COLO829 (cell line): Measurements from ENCODE around the gene PAK4.
"Not testable (repeated sequence)": the region's sequence is repeated elsewhere in the genome, so short reads cannot be mapped to it uniquely, and the experiment has no call there.

Experiments
- DNase-seq: peaks from one replicate; pipeline ENCODE4 v3.0.0; 2012; ENCODE audit warnings: low spot score

PAK4 gene

GRCh38 chr19:39125554-39126311, at the start of gene PAK4:
PAK4 (plus strand) TSS chr19:39125786; CDS start chr19:39169554, 43,768 bp downstream.
- DNase-seq: peak; percentile 100

- DNase-seq: no peak
Observed at GRCh38 chr19:39077323-39077722, 48.3 kb upstream of the PAK4 start.

GRCh38 chr19:39078436-39079200, 47.0 kb upstream of the PAK4 start:
- DNase-seq: peak; percentile 94

GRCh38 chr19:39080431-39080830, 45.2 kb upstream of the PAK4 start:
- DNase-seq: no peak

- no peak for DNase-seq
Observed at GRCh38 chr19:39082167-39082566, 43.4 kb upstream of the PAK4 start.

- no peak for DNase-seq
Observed at GRCh38 chr19:39082745-39083598, 42.6 kb upstream of the PAK4 start.

- DNase-seq: no peak
Observed at GRCh38 chr19:39083599-39083982, 42.0 kb upstream of the PAK4 start.

- DNase-seq: no peak
Observed at GRCh38 chr19:39083983-39084731, 41.4 kb upstream of the PAK4 start, which contains the start of gene ACP7. ACP7 (plus strand) TSS chr19:39084368; CDS start chr19:39085270, 902 bp downstream.

GRCh38 chr19:39084732-39085080, 40.9 kb upstream of the PAK4 start:
- no peak for DNase-seq

- no peak for DNase-seq
Observed at GRCh38 chr19:39085392-39085791, 40.2 kb upstream of the PAK4 start.

GRCh38 chr19:39086386-39086785, 39.2 kb upstream of the PAK4 start:
- no peak for DNase-seq

GRCh38 chr19:39087907-39088686, 37.5 kb upstream of the PAK4 start:
- DNase-seq: no peak

GRCh38 chr19:39090016-39090415, 35.6 kb upstream of the PAK4 start:
- not testable (repeated sequence) for DNase-seq

- DNase-seq: no peak
Observed at GRCh38 chr19:39090881-39091280, 34.7 kb upstream of the PAK4 start.

GRCh38 chr19:39095799-39096540, 29.6 kb upstream of the PAK4 start:
- DNase-seq: not testable (repeated sequence)

GRCh38 chr19:39097299-39097698, 28.3 kb upstream of the PAK4 start:
- no peak for DNase-seq

GRCh38 chr19:39097721-39098120, 27.9 kb upstream of the PAK4 start:
- no peak for DNase-seq

GRCh38 chr19:39098365-39099269, 27.0 kb upstream of the PAK4 start:
- DNase-seq: no peak

GRCh38 chr19:39099341-39099740, 26.2 kb upstream of the PAK4 start:
- DNase-seq: no peak
